Gastrocnemius medialis (tissue), 4 donors: ENCODE measurements around the gene ARHGEF19.
"Not testable (repeated sequence)": the region's sequence is repeated elsewhere in the genome, so short reads cannot be mapped to it uniquely, and the experiment has no call there.

Experiments
- CTCF ChIP-seq, 5 experiments: fragments of 450-650 bp in 3 of 5; fragments of 200-600 bp in 2 of 5; sonication (generic) in 2 of 5; IDR thresholded peaks in 4 of 5; conservative IDR thresholded peaks in 1 of 5; 1 replicate in 4 of 5; 2 replicates in 1 of 5; pipeline ENCODE4 v1.5.1; 2016 to 2019; ENCODE audit warnings: antibody characterized with exemption in 5 of 5, mild to moderate bottlenecking in 3 of 5, moderate library complexity in 3 of 5
- POLR2A ChIP-seq, 2 donors: fragments of 450-650 bp; IDR thresholded peaks; one replicate each; pipeline ENCODE4 v1.6.1; 2017; ENCODE audit warnings: antibody characterized with exemption in 2 of 2, mild to moderate bottlenecking in 2 of 2, moderate library complexity in 2 of 2

- not testable (repeated sequence) for TF ChIP-seq POLR2A (IDR thresholded peaks at IDR 0.05); CTCF (IDR thresholded peaks at IDR 0.05 in 4 of 5, conservative IDR thresholded peaks at IDR 0.05 in 1 of 5)
Measured at GRCh38 chr1:16257556-16257955, 45.1 kb upstream of the ARHGEF19 start.
